HEK293 (cell line): ENCODE measurements around the gene RINL.

Experiments used
- CTCF ChIA-PET: fragments of 350-600 bp; formaldehyde crosslinking; extraction: SDS; loops from one replicate; lab custom pipeline; 2021; ENCODE audit warnings: antibody characterized with exemption; lab: Yijun Ruan, JAX
- POLR2A ChIA-PET: fragments of 300-600 bp; formaldehyde crosslinking; extraction: SDS; loops from one replicate; lab custom pipeline; 2020; ENCODE audit warnings: antibody characterized with exemption, inconsistent platforms; lab: Yijun Ruan, JAX
- H3K27ac ChIP-seq: fragments of 200-500 bp; sonication (Bioruptor generic); 2 replicates; pipeline ENCODE4 v1.5.1; 2014; ENCODE audit warnings: low read depth, low read length, control low read depth, inconsistent platforms; ENCODE audit errors: extremely low read depth
- H3K36me3 ChIP-seq, 2 experiments: fragments of 200-500 bp in 1 of 2; sonication (Bioruptor generic) in 1 of 2; 1 replicate in 1 of 2; 2 replicates in 1 of 2; pipeline ENCODE4 v1.5.1; 2014 to 2017; ENCODE audit warnings: inconsistent platforms in 2 of 2, low read length in 2 of 2; ENCODE audit not compliant: control insufficient read depth in 2 of 2, insufficient read depth in 1 of 2
- H3K4me1 ChIP-seq: fragments of 200-500 bp; sonication (Bioruptor generic); 2 replicates; pipeline ENCODE4 v1.5.1; 2014; ENCODE audit warnings: mild to moderate bottlenecking, low read length, inconsistent platforms; ENCODE audit not compliant: control insufficient read depth, insufficient read depth
- H3K4me3 ChIP-seq: 2 replicates; pipeline ENCODE4 v1.5.1; 2011; ENCODE audit warnings: low read depth, mild to moderate bottlenecking, control low read depth, low read length, moderate library complexity
- H3K9me3 ChIP-seq: fragments of 200-500 bp; sonication (Bioruptor generic); 2 replicates; pipeline ENCODE4 v1.5.1; 2014; ENCODE audit warnings: low read depth, low read length, inconsistent platforms; ENCODE audit not compliant: control insufficient read depth, insufficient read depth
- OSR2 ChIP-seq: fragments of 450-650 bp; formaldehyde crosslinking; IDR thresholded peaks from 2 replicates; pipeline ENCODE4 v1.5.1; 2016; ENCODE audit warnings: missing biosample characterization, missing genetic modification characterization
- ZBTB8A ChIP-seq: fragments of 450-650 bp; formaldehyde crosslinking; IDR thresholded peaks from 2 replicates; pipeline ENCODE4 v1.5.1; 2016; ENCODE audit warnings: missing biosample characterization, missing genetic modification characterization
- ZNF146 ChIP-seq: fragments of 450-650 bp; formaldehyde crosslinking; IDR thresholded peaks from 2 replicates; pipeline ENCODE4 v1.5.1; 2016; ENCODE audit warnings: missing biosample characterization, missing genetic modification characterization
- ZNF19 ChIP-seq: fragments of 450-650 bp; formaldehyde crosslinking; IDR thresholded peaks from 2 replicates; pipeline ENCODE4; 2016; ENCODE audit warnings: missing biosample characterization, missing genetic modification characterization, low read depth
- ZNF211 ChIP-seq: fragments of 450-650 bp; formaldehyde crosslinking; IDR thresholded peaks from 2 replicates; pipeline ENCODE4 v1.5.1; 2016; ENCODE audit warnings: low read depth, missing biosample characterization, missing genetic modification characterization
- ZNF26 ChIP-seq: fragments of 450-650 bp; formaldehyde crosslinking; IDR thresholded peaks from 2 replicates; pipeline ENCODE4 v1.5.1; 2016; ENCODE audit warnings: missing biosample characterization, missing genetic modification characterization
- ZNF302 ChIP-seq: fragments of 450-650 bp; formaldehyde crosslinking; IDR thresholded peaks from 2 replicates; pipeline ENCODE4 v1.5.1; 2016; ENCODE audit warnings: missing biosample characterization, missing genetic modification characterization, low read depth
- ZNF324 ChIP-seq: fragments of 450-650 bp; formaldehyde crosslinking; IDR thresholded peaks from 2 replicates; pipeline ENCODE4 v1.5.1; 2016; ENCODE audit warnings: missing biosample characterization, missing genetic modification characterization
- ZNF341 ChIP-seq: fragments of 450-650 bp; formaldehyde crosslinking; IDR thresholded peaks from 2 replicates; pipeline ENCODE4; 2016; ENCODE audit warnings: low read depth, missing biosample characterization, missing genetic modification characterization
- ZNF530 ChIP-seq: fragments of 450-650 bp; formaldehyde crosslinking; IDR thresholded peaks from 2 replicates; pipeline ENCODE4 v1.5.1; 2016; ENCODE audit warnings: low read depth, missing biosample characterization, missing genetic modification characterization
- ZNF549 ChIP-seq: fragments of 450-650 bp; IDR thresholded peaks from 2 replicates; pipeline ENCODE4 v1.5.1; 2018; ENCODE audit warnings: missing biosample characterization, missing genetic modification characterization, mild to moderate bottlenecking, inconsistent platforms, moderate library complexity
- ZNF610 ChIP-seq: fragments of 450-650 bp; formaldehyde crosslinking; IDR thresholded peaks from 2 replicates; pipeline ENCODE4 v1.5.1; 2016; ENCODE audit warnings: missing biosample characterization, missing genetic modification characterization, borderline replicate concordance
- ZNF658 ChIP-seq: fragments of 450-650 bp; formaldehyde crosslinking; IDR thresholded peaks from 2 replicates; pipeline ENCODE4; 2016; ENCODE audit warnings: missing biosample characterization, missing genetic modification characterization
- ZNF747 ChIP-seq: fragments of 450-650 bp; formaldehyde crosslinking; IDR thresholded peaks from 2 replicates; pipeline ENCODE4 v1.5.1; 2016; ENCODE audit warnings: missing biosample characterization, missing genetic modification characterization
- TF ChIP-seq, protein P1 (sequence below): fragments of 450-650 bp; formaldehyde crosslinking; IDR thresholded peaks from 2 replicates; pipeline ENCODE4 v1.5.0; 2017; ENCODE audit warnings: missing biosample characterization, missing genetic modification characterization, borderline replicate concordance
- TF ChIP-seq, protein P2 (sequence below): fragments of 450-650 bp; formaldehyde crosslinking; IDR thresholded peaks from 2 replicates; pipeline ENCODE4 v1.5.1; 2017; ENCODE audit warnings: missing biosample characterization, missing genetic modification characterization
- TF ChIP-seq, protein P3 (sequence below): fragments of 450-650 bp; formaldehyde crosslinking; IDR thresholded peaks from 2 replicates; pipeline ENCODE4 v1.5.1; 2016; ENCODE audit warnings: missing biosample characterization, missing genetic modification characterization

RINL gene

DNA sequence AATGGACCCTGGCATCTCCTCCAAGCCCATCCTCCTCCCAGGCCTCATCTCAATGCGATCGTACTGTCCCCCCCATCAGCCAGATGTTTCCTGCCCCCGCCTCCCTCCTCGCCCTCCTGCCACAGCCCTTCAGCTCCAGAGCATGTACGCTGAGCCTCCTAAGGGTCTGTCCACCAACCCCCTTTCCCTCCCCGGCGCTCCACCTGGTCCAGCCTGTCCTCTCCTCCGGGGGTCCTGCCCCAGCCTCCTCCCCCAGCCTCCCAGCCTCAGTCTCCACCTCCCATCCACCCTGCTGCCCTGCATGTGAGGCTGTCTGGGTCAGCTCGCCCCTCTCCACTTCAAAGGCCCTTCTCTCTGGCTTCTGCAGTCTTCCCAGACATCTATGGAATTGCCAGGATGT lies 16.9 kb upstream of the RINL start:
- no peak overlapping the region for H3K27ac ChIP-seq
- no peak for TF ChIP-seq ZNF324 (tag by site-specific recombination)
- TF ChIP-seq ZNF26 (tag by site-specific recombination): no peak
- TF ChIP-seq, protein P1, sequence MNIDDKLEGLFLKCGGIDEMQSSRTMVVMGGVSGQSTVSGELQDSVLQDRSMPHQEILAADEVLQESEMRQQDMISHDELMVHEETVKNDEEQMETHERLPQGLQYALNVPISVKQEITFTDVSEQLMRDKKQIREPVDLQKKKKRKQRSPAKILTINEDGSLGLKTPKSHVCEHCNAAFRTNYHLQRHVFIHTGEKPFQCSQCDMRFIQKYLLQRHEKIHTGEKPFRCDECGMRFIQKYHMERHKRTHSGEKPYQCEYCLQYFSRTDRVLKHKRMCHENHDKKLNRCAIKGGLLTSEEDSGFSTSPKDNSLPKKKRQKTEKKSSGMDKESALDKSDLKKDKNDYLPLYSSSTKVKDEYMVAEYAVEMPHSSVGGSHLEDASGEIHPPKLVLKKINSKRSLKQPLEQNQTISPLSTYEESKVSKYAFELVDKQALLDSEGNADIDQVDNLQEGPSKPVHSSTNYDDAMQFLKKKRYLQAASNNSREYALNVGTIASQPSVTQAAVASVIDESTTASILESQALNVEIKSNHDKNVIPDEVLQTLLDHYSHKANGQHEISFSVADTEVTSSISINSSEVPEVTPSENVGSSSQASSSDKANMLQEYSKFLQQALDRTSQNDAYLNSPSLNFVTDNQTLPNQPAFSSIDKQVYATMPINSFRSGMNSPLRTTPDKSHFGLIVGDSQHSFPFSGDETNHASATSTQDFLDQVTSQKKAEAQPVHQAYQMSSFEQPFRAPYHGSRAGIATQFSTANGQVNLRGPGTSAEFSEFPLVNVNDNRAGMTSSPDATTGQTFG (tag by site-specific recombination): 0 out of 2 replicates have a peak, but pooled peaks have one; percentile 10
- TF ChIP-seq, protein P2, sequence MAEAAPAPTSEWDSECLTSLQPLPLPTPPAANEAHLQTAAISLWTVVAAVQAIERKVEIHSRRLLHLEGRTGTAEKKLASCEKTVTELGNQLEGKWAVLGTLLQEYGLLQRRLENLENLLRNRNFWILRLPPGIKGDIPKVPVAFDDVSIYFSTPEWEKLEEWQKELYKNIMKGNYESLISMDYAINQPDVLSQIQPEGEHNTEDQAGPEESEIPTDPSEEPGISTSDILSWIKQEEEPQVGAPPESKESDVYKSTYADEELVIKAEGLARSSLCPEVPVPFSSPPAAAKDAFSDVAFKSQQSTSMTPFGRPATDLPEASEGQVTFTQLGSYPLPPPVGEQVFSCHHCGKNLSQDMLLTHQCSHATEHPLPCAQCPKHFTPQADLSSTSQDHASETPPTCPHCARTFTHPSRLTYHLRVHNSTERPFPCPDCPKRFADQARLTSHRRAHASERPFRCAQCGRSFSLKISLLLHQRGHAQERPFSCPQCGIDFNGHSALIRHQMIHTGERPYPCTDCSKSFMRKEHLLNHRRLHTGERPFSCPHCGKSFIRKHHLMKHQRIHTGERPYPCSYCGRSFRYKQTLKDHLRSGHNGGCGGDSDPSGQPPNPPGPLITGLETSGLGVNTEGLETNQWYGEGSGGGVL (tag by site-specific recombination): 0 out of 2 replicates have a peak, but pooled peaks have one; percentile 28
- no peak for TF ChIP-seq ZNF658 (tag by site-specific recombination)
- TF ChIP-seq ZNF747 (tag by site-specific recombination): no peak
- TF ChIP-seq ZNF530: no peak
- TF ChIP-seq ZNF549 (tag by site-specific recombination): no peak
- no peak for TF ChIP-seq ZNF211 (tag by site-specific recombination)
- no peak for TF ChIP-seq ZNF610 (tag by site-specific recombination)
- TF ChIP-seq, all 188 proteins: peak for 2
- H3K9me3 ChIP-seq: no peaks in the 10 kb centered on the region
- ChIA-PET POLR2A (no interaction called here), CTCF (interaction anchor here (0.7 to 3.2 kb wide), 3 partner anchors 34 to 492 kb away, joined by 3 to 7 read pairs (median 5); partner anchors contain the start of gene FAM98C)
- H3K36me3 ChIP-seq: peaks cover 8 to 12% of the 10 kb centered on the region in 2 experiments
- H3K4me3 ChIP-seq: no peak overlapping the region
- H3K4me1 ChIP-seq: peaks cover 13% of the 10 kb centered on the region

GRCh38 chr19:38893341-38893771 lies 15.3 kb upstream of the RINL start:
- Histone ChIP-seq H3K4me3 (no peak overlapping the region), H3K4me1 (peaks cover 6% of the 10 kb centered on the region), H3K36me3 (peaks cover 12 to 28% of the 10 kb centered on the region in 2 experiments), H3K27ac (0 out of 2 replicates have a peak overlapping the region, but pooled peaks have one; percentile 31), H3K9me3 (no peaks in the 10 kb centered on the region)
- ChIA-PET CTCF (interaction anchor here (0.7 kb wide), 1 partner anchor 151 kb away, joined by 5 read pairs; no protein-coding TSS in a partner anchor), POLR2A (interaction anchor here (0.5 to 0.8 kb wide), 2 partner anchors 16 to 19 kb away, joined by 3 read pairs; no protein-coding TSS in a partner anchor)
- TF ChIP-seq ZNF146 (tag by site-specific recombination): no peak
- no peak for TF ChIP-seq ZNF302 (tag by site-specific recombination)
- TF ChIP-seq, protein P3, sequence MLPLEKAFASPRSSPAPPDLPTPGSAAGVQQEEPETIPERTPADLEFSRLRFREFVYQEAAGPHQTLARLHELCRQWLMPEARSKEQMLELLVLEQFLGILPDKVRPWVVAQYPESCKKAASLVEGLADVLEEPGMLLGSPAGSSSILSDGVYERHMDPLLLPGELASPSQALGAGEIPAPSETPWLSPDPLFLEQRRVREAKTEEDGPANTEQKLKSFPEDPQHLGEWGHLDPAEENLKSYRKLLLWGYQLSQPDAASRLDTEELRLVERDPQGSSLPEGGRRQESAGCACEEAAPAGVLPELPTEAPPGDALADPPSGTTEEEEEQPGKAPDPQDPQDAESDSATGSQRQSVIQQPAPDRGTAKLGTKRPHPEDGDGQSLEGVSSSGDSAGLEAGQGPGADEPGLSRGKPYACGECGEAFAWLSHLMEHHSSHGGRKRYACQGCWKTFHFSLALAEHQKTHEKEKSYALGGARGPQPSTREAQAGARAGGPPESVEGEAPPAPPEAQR (tag by site-specific recombination): no peak
- TF ChIP-seq ZNF19: no peak
- TF ChIP-seq OSR2 (tag by site-specific recombination): no peak
- TF ChIP-seq ZBTB8A (tag by site-specific recombination): no peak
- no peak for TF ChIP-seq ZNF341 (tag by site-specific recombination)
